Panc1 (cell line): ENCODE data around the gene BTRC. TPM values are rescaled to one million over a fixed set of nuclear protein-coding genes. Genes with fewer than 3 reads are reported as not detected.

Source experiments
- ATAC-seq: fragments of 200-7000 bp; cut with Tn5 transposase; 2 replicates; pipeline ENCODE4 v1.9.1; 2020; ENCODE audit warnings: mild to moderate bottlenecking, moderate library complexity
- BruUV-seq: library from RNA; stranded (reverse); fragments of 400-500 nt; replicated peaks from 2 replicates; lab custom pipeline; 2021; lab: Mats Ljungman, UMichigan
- CTCF ChIA-PET: fragments of 300-600 bp; sonication (Branson Sonifier 250); formaldehyde crosslinking; loops from one replicate; lab custom pipeline; 2022; ENCODE audit warnings: antibody characterized with exemption; lab: Charles Lee
- POLR2A ChIA-PET: fragments of 300-600 bp; sonication (Branson Sonifier 250); formaldehyde crosslinking; loops from one replicate; lab custom pipeline; 2022; ENCODE audit warnings: antibody characterized with exemption; lab: Charles Lee
- DNase-seq: peaks from one replicate; pipeline ENCODE4 v3.0.0-alpha.2; 2010; ENCODE audit warnings: low read depth, low spot score
- H3K27ac ChIP-seq: 2 replicates; pipeline ENCODE4 v1.5.1; 2011; ENCODE audit warnings: mild to moderate bottlenecking, low read length, inconsistent platforms
- H3K27me3 ChIP-seq: fragments of 200-500 bp; sonication (Bioruptor generic); 2 replicates; pipeline ENCODE4 v1.6.0; 2014; ENCODE audit warnings: low read length, inconsistent platforms; ENCODE audit not compliant: control insufficient read depth, insufficient read depth
- H3K36me3 ChIP-seq: fragments of 200-500 bp; sonication (Bioruptor generic); 2 replicates; pipeline ENCODE4 v1.5.1; 2014; ENCODE audit warnings: inconsistent platforms, mild to moderate bottlenecking, low read length, moderate library complexity; ENCODE audit not compliant: control insufficient read depth, insufficient read depth
- H3K4me1 ChIP-seq: 2 replicates; pipeline ENCODE4 v1.5.1; 2011; ENCODE audit warnings: inconsistent platforms, mild to moderate bottlenecking, low read length, moderate library complexity; ENCODE audit not compliant: control insufficient read depth, insufficient read depth
- H3K4me3 ChIP-seq, 2 experiments: 2 replicates each; pipeline ENCODE4 v1.5.1; 2011 to 2012; ENCODE audit warnings: low read depth in 2 of 2, low read length in 2 of 2, mild to moderate bottlenecking in 2 of 2, inconsistent platforms in 1 of 2, moderate library complexity in 1 of 2
- H3K9me3 ChIP-seq: fragments of 200-500 bp; sonication (Bioruptor generic); 2 replicates; pipeline ENCODE4 v1.5.1; 2014; ENCODE audit warnings: low read depth, mild to moderate bottlenecking, inconsistent platforms, low read length, moderate library complexity; ENCODE audit not compliant: control insufficient read depth, insufficient read depth
- CTCF ChIP-seq: fragments of 450-650 bp; IDR thresholded peaks from 2 replicates; pipeline ENCODE4 v1.5.1; 2017; ENCODE audit warnings: mild to moderate bottlenecking
- POLR2AphosphoS5 ChIP-seq: IDR thresholded peaks from 2 replicates; pipeline ENCODE4 v1.6.1; 2012; ENCODE audit warnings: mild to moderate bottlenecking, low read depth, low read length, moderate library complexity
- REST ChIP-seq, 2 experiments: IDR thresholded peaks; 2 replicates each; pipeline ENCODE4 v1.6.1; 2011 to 2012; ENCODE audit warnings: low read depth in 2 of 2, control low read depth in 1 of 2, low read length in 1 of 2, mild to moderate bottlenecking in 1 of 2, moderate library complexity in 1 of 2; ENCODE audit not compliant: insufficient read depth in 1 of 2
- SIN3A ChIP-seq: IDR thresholded peaks from 2 replicates; pipeline ENCODE4 v1.6.1; 2012; ENCODE audit warnings: low read depth, mild to moderate bottlenecking, low read length, moderate library complexity, borderline replicate concordance; ENCODE audit not compliant: insufficient read depth
- TCF7L2 ChIP-seq: IDR thresholded peaks from 2 replicates; pipeline ENCODE4 v1.6.1; 2011; ENCODE audit warnings: mild to moderate bottlenecking, low read depth, low read length, inconsistent platforms
- in situ Hi-C: cut with HindIII; loops from 2 replicates; pipeline ENCODE4 v1.10.0; 2016; ENCODE audit warnings: low sequenced_read_pairs, low pct_unique_long_range_greater_than_20kb
- intact Hi-C: fragments of 100-400 bp; cut with micrococcal nuclease; formaldehyde crosslinking; loops from one replicate; pipeline ENCODE4 v1.10.0; 2022; ENCODE audit not compliant: unreplicated experiment
- total RNA-seq: library from RNA; stranded (reverse); gene quantifications from one replicate; pipeline ENCODE4 v1.2.1, GENCODE V29; 2021; ENCODE audit not compliant: unreplicated experiment

Gene BTRC
- total RNA-seq, 1 experiment from 2014 or later: 22.1 TPM

- in situ Hi-C loops: no loop called here
- TF ChIP-seq SIN3A: no peak
- TF ChIP-seq TCF7L2: no peak
- no peak for TF ChIP-seq CTCF
- no peak for TF ChIP-seq POLR2AphosphoS5
- TF ChIP-seq REST (IDR thresholded peaks at IDR 0.05; ENCODE audit: insufficient read depth in 1 of 2, low read depth in 2 of 2, low read length in 1 of 2): no peak
- ChIA-PET POLR2A (no interaction called here), CTCF (interaction anchor here (1.0 to 1.9 kb wide), 2 partner anchors 28 to 75 kb away, joined by 3 to 6 read pairs; no protein-coding TSS in a partner anchor)
- no peaks in the 10 kb centered on the region for H3K4me1 ChIP-seq
- no peak overlapping the region for H3K4me3 ChIP-seq
- H3K9me3 ChIP-seq: no peaks in the 10 kb centered on the region
- H3K36me3 ChIP-seq: no peaks in the 10 kb centered on the region
- H3K27ac ChIP-seq: no peak overlapping the region
- DNase-seq (no peak), ATAC-seq (no peak)
- intact Hi-C loops: no loop called here
- BruUV-seq: no TSS peak
- H3K27me3 ChIP-seq: no peaks in the 10 kb centered on the region
Measured at GRCh38 chr10:101494650-101495049, 140.7 kb downstream of the BTRC start.

GRCh38 chr10:101495324-101495925 lies 141.5 kb downstream of the BTRC start:
- TF ChIP-seq TCF7L2 (no peak), REST (IDR thresholded peaks at IDR 0.05; ENCODE audit: insufficient read depth in 1 of 2, low read depth in 2 of 2, low read length in 1 of 2) (no peak), SIN3A (no peak), POLR2AphosphoS5 (no peak), CTCF (peak; percentile 81)
- no peaks in the 10 kb centered on the region for H3K9me3 ChIP-seq
- no peak overlapping the region for H3K4me3 ChIP-seq
- peak; percentile 99 for ATAC-seq
- no peaks in the 10 kb centered on the region for H3K27me3 ChIP-seq
- no peak overlapping the region for H3K27ac ChIP-seq
- H3K4me1 ChIP-seq: no peaks in the 10 kb centered on the region
- BruUV-seq: no TSS peak
- CTCF ChIA-PET: interaction anchor here (0.5 to 1.9 kb wide), 4 partner anchors 29 to 201 kb away, joined by 3 to 6 read pairs (median 3); no protein-coding TSS in a partner anchor
- in situ Hi-C loops: no loop called here
- intact Hi-C loops: no loop called here
- H3K36me3 ChIP-seq: no peaks in the 10 kb centered on the region
- DNase-seq: peak; percentile 12
- POLR2A ChIA-PET: no interaction called here
